ENCODE data around the gene GPR160.

GRCh38 chr3:170058127-170058526 is 20.3 kb downstream of the GPR160 start:
- TF ChIP-seq EZH2phosphoT487 (IDR thresholded peaks at IDR 0.05; ENCODE audit: low read depth, severe bottlenecking, unreplicated experiment) (no peak), EZH2 (IDR thresholded peaks at IDR 0.05; ENCODE audit: borderline replicate concordance) (no peak)
- TF ChIP-seq, protein P1, sequence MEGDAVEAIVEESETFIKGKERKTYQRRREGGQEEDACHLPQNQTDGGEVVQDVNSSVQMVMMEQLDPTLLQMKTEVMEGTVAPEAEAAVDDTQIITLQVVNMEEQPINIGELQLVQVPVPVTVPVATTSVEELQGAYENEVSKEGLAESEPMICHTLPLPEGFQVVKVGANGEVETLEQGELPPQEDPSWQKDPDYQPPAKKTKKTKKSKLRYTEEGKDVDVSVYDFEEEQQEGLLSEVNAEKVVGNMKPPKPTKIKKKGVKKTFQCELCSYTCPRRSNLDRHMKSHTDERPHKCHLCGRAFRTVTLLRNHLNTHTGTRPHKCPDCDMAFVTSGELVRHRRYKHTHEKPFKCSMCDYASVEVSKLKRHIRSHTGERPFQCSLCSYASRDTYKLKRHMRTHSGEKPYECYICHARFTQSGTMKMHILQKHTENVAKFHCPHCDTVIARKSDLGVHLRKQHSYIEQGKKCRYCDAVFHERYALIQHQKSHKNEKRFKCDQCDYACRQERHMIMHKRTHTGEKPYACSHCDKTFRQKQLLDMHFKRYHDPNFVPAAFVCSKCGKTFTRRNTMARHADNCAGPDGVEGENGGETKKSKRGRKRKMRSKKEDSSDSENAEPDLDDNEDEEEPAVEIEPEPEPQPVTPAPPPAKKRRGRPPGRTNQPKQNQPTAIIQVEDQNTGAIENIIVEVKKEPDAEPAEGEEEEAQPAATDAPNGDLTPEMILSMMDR (IDR thresholded peaks at IDR 0.05; ENCODE audit: poor library complexity): no peak
